WERI-Rb-1 (cell line): ENCODE data around the gene PTGES2.

Experiments used
- DNase-seq: peaks from one replicate; pipeline ENCODE4 v3.0.0-alpha.2; 2020
- H3K27ac ChIP-seq: fragments of 250-450 bp; sonication (Bioruptor Pico); 2 replicates; pipeline ENCODE4 v1.5.1; 2020; ENCODE audit warnings: mild to moderate bottlenecking, moderate library complexity
- H3K27me3 ChIP-seq: fragments of 250-450 bp; sonication (Bioruptor Pico); 2 replicates; pipeline ENCODE4 v1.5.1; 2021; ENCODE audit warnings: mild to moderate bottlenecking, low read depth, moderate library complexity; ENCODE audit not compliant: insufficient read depth, severe bottlenecking
- H3K36me3 ChIP-seq: fragments of 250-450 bp; sonication (Bioruptor Pico); 2 replicates; pipeline ENCODE4 v1.5.1; 2020; ENCODE audit warnings: mild to moderate bottlenecking, moderate library complexity
- H3K4me3 ChIP-seq: 2 replicates; pipeline ENCODE4 v1.5.1; 2011; ENCODE audit warnings: low read depth, mild to moderate bottlenecking, control low read depth, low read length
- H3K9me3 ChIP-seq: fragments of 250-450 bp; sonication (Bioruptor Pico); 2 replicates; pipeline ENCODE4 v1.5.1; 2021; ENCODE audit warnings: mild to moderate bottlenecking, moderate library complexity; ENCODE audit not compliant: severe bottlenecking
- TF ChIP-seq, protein P1 (sequence below): IDR thresholded peaks from 2 replicates; pipeline ENCODE4 v1.5.1; 2011; ENCODE audit warnings: low read depth, mild to moderate bottlenecking, control low read depth, inconsistent platforms, low read length

Gene PTGES2

DNA sequence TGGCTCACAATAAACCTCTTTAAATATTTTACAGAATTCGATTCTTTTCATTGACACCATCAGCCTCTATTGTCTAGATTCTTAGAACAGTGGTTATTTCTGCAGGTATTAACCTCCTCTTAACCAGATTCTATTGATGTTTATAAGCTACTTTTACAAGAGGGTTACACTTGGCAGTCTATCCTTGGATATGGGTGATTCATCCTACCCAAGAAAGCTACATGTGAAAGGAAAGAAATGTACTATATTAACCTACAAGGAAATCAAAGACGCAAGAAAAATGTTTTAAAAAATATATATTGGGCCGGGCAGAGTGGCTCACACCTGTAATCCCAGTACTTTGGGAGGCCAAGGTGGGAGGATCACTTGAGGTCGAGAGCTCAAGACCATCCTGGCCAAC, 42.8 kb downstream of the PTGES2 start:
- Histone ChIP-seq H3K36me3 (peaks cover 33% of the 10 kb centered on the region), H3K27me3 (no peaks in the 10 kb centered on the region), H3K4me3 (no peak overlapping the region), H3K9me3 (no peaks in the 10 kb centered on the region), H3K27ac (no peak overlapping the region)
- DNase-seq, result no peak
- TF ChIP-seq, protein P1, sequence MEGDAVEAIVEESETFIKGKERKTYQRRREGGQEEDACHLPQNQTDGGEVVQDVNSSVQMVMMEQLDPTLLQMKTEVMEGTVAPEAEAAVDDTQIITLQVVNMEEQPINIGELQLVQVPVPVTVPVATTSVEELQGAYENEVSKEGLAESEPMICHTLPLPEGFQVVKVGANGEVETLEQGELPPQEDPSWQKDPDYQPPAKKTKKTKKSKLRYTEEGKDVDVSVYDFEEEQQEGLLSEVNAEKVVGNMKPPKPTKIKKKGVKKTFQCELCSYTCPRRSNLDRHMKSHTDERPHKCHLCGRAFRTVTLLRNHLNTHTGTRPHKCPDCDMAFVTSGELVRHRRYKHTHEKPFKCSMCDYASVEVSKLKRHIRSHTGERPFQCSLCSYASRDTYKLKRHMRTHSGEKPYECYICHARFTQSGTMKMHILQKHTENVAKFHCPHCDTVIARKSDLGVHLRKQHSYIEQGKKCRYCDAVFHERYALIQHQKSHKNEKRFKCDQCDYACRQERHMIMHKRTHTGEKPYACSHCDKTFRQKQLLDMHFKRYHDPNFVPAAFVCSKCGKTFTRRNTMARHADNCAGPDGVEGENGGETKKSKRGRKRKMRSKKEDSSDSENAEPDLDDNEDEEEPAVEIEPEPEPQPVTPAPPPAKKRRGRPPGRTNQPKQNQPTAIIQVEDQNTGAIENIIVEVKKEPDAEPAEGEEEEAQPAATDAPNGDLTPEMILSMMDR, result no peak

DNA sequence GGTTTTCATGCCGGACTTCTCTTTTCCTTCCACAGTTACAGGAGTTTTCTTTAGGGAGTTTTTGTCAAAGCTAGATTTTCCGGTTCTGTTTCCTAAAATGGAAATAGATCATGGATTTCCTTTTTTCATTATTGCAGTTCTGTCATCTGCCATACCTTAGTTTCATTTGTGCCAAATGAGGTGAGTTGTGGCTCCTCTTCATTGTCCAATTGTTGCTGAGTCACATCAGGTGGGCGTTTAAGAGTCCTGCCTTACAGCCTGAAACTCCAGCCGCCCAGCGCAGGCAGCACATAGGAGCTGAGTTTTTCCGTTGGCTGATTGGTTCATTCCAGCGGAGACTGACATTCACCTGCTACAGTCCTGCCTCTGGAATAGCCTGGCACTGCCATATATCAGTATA, 45.4 kb downstream of the PTGES2 start:
- Histone ChIP-seq H3K9me3 (no peaks in the 10 kb centered on the region), H3K36me3 (peaks cover 29% of the 10 kb centered on the region), H3K27me3 (no peaks in the 10 kb centered on the region), H3K27ac (no peak overlapping the region), H3K4me3 (no peak overlapping the region)
- TF ChIP-seq, protein P1, result no peak
- no peak for DNase-seq

DNA sequence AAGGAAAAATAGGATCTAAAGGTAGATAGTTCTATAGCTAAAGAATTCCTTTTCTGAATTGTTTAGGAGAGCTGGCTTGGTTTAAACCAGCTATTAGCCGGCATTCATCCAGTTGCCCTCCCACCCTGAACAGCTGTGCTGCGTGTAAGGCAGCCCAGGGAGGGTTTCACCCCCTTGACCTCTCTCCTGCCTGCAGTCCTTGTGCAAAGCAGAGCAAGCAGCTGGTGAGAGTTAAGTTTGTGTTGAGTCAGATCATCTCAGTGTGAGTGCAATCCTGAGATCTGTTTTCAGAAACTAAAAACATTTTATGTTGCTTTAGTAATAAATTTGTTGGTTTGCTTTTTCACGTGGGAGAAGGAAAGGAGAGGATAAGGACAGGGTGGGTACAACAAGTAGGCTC, 46.5 kb downstream of the PTGES2 start:
- Histone ChIP-seq H3K27ac (peak overlapping the region; percentile 45), H3K9me3 (no peaks in the 10 kb centered on the region), H3K4me3 (no peak overlapping the region), H3K27me3 (no peaks in the 10 kb centered on the region), H3K36me3 (peaks cover 30% of the 10 kb centered on the region)
- TF ChIP-seq, protein P1, result no peak
- peak; percentile 55 for DNase-seq

DNA sequence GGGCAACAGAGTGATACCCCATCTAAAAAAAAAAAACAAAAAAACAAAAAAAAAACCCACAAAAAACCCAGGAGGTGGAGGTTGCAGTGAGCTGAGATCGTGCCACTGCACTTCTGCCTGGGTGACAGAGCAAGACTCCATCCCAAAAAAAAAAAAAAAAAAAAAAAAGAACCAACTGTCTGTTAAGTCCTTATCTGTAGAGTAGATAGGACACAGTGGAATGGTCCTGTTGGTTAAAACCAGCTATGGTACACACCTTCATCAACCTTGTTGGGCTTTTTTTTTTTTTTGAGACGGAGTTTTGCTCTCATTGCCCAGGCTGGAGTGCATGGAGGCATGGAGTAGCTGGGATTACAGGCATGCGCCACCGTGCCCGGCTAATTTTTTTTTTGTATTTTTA, 47.3 kb downstream of the PTGES2 start:
- Histone ChIP-seq H3K36me3 (peaks cover 27% of the 10 kb centered on the region), H3K27me3 (no peaks in the 10 kb centered on the region), H3K27ac (no peak overlapping the region), H3K4me3 (no peak overlapping the region), H3K9me3 (no peaks in the 10 kb centered on the region)
- TF ChIP-seq, protein P1, result no peak
- DNase-seq, result no peak

DNA sequence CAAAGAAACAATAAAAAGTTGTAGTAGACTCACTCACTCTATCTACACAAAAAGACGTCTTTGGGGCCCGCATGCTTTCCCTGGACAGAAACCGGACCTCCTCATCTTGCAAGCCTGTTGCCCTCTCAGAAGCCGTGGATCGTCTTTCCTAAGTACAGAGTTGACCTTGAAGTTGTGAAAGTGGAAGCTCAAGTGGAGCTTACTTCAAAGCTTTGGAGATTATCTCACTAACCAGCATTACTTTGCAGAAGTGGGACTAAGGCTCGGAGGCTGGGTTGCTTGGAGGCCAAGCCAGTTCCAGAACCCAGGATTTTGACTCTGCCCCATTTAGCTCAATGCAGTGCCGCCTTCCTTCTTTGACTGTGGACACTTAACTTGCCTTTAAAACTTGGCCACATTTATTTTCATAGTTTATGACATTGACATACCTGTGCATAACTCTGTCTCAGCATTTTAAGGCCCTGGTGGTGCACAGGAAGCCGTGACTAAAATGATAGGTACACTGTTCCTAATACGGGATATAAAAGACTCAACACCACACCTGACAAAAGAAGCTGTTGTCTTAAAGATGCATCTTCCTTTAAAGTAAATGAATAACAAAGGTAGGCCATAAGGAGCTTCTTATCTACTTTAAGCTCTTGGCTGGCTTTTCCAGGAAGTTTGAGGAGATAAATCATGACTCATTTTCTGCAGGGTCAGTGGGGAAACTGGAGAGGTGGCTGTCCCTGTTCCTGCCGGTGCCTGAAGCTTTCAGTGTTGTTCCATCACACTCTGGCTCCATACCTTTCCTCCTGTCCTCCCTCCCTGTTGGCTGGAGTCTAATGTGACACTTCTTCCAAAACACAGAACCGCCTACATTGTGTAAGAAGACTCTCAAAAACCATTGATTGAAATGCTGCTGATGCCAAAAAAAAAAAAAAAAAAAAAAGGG, 48.8 kb downstream of the PTGES2 start:
- Histone ChIP-seq H3K27me3 (no peaks in the 10 kb centered on the region), H3K4me3 (no peak overlapping the region), H3K27ac (peak overlapping the region; percentile 12; the same call in 1 of the 2 replicates), H3K9me3 (no peaks in the 10 kb centered on the region), H3K36me3 (peaks cover 33% of the 10 kb centered on the region)
- no peak for DNase-seq
- TF ChIP-seq, protein P1, result no peak
